ENCODE data around the gene TMEM232.

The TMEM232 gene

DNA sequence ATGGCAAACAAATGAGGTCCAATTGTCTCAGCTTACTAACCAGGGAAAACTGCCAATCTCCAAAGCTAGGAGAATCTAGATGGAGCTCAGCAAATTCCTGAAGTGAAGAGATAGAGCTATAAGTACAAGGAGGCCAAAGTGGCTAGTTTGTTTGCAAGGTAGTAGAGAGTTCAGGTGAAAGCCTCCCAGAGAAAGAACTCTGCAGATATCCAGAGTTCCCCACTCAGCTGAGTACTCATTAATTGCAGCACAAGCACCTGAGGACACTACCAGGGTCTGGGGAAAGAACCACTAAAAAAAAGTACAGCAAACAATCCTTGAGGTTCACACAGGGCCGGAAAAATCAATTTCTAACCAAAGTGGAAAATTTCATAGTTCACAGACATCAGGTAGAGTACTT lies 250.9 kb downstream of the TMEM232 start:
- Histone ChIP-seq H3K36me3 (no peaks in the 10 kb centered on the region), H3K4me1 (ENCODE audit: control insufficient read depth in 1 of 2, insufficient read depth in 1 of 2, low read depth in 1 of 2, low read length in 1 of 2) (no peaks in the 10 kb centered on the region), H3K9me3 (no peaks in the 10 kb centered on the region), H3K27ac (no peak overlapping the region), H3K27me3 (no peaks in the 10 kb centered on the region), H3K4me3 (ENCODE audit: low read depth in 1 of 2, low read length in 1 of 2) (no peak overlapping the region)
- TF ChIP-seq, protein P1, sequence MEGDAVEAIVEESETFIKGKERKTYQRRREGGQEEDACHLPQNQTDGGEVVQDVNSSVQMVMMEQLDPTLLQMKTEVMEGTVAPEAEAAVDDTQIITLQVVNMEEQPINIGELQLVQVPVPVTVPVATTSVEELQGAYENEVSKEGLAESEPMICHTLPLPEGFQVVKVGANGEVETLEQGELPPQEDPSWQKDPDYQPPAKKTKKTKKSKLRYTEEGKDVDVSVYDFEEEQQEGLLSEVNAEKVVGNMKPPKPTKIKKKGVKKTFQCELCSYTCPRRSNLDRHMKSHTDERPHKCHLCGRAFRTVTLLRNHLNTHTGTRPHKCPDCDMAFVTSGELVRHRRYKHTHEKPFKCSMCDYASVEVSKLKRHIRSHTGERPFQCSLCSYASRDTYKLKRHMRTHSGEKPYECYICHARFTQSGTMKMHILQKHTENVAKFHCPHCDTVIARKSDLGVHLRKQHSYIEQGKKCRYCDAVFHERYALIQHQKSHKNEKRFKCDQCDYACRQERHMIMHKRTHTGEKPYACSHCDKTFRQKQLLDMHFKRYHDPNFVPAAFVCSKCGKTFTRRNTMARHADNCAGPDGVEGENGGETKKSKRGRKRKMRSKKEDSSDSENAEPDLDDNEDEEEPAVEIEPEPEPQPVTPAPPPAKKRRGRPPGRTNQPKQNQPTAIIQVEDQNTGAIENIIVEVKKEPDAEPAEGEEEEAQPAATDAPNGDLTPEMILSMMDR (IDR thresholded peaks at IDR 0.05), result no peak

DNA sequence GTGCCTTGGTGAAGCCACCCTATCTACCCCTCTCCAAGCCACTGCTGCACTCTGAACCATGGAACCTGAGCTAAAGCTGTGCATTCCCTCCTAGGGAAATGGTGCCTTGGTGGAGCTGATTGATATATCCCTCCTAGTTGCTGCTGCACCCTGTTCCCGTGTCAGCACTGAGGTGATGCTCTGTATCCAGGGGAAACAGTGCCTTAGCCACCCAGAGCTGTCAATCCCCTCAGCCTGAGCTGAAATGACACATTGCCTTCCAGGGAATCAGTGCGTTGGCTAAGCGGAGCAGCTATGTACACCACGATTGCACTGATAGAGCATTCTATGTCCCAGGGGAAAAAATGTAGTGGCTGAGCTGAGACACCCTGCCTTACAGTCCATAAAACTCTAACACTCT lies 257.0 kb downstream of the TMEM232 start:
- Histone ChIP-seq H3K4me1 (ENCODE audit: control insufficient read depth in 1 of 2, insufficient read depth in 1 of 2, low read depth in 1 of 2, low read length in 1 of 2) (no peaks in the 10 kb centered on the region), H3K27me3 (no peaks in the 10 kb centered on the region), H3K9me3 (no peaks in the 10 kb centered on the region), H3K27ac (no peak overlapping the region), H3K4me3 (ENCODE audit: low read depth in 1 of 2, low read length in 1 of 2) (no peak overlapping the region), H3K36me3 (no peaks in the 10 kb centered on the region)
- TF ChIP-seq, protein P1 (IDR thresholded peaks at IDR 0.05), result no peak

DNA sequence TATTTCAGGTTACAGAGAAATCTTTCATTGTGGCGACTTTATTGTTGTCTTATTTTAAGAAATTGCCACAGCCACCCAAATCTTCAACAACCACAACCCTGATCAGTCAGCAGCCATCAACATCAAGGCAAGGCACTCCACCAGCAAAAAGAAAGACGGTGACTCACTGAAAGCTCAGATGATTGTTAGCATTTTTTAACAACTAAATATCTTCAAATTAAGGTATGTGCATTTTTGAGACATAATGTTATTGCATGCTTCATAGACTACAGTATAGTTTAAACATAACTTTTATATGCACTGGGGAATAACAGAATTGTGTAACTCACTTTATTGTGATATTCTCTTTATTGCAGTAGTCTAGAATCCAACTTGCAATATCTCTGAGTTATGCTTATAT lies 263.4 kb downstream of the TMEM232 start:
- Histone ChIP-seq H3K4me1 (ENCODE audit: control insufficient read depth in 1 of 2, insufficient read depth in 1 of 2, low read depth in 1 of 2, low read length in 1 of 2) (no peaks in the 10 kb centered on the region), H3K36me3 (no peaks in the 10 kb centered on the region), H3K4me3 (ENCODE audit: low read depth in 1 of 2, low read length in 1 of 2) (no peak overlapping the region), H3K27ac (no peak overlapping the region), H3K27me3 (no peaks in the 10 kb centered on the region), H3K9me3 (no peaks in the 10 kb centered on the region)
- TF ChIP-seq, protein P1 (IDR thresholded peaks at IDR 0.05), result no peak

DNA sequence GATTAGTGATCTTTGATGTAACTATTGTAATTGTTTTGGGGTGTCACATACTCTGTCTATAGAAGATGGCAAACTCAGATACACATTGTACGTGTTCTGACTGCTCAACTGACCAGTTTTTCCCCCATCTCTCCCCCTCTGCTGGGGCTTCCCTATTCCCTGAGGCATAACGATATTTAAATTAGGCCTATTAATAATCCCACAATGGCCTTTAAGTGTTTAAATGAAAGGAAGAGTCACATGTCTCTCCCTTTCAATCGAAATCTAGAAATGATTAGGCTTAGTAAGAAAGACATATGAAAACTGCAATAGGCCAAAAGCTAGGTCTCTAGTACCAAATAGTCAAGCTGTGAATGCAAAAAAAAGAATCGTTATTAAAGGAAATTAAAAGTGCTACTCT lies 265.6 kb downstream of the TMEM232 start:
- TF ChIP-seq, protein P1 (IDR thresholded peaks at IDR 0.05), result no peak
- Histone ChIP-seq H3K4me1 (ENCODE audit: control insufficient read depth in 1 of 2, insufficient read depth in 1 of 2, low read depth in 1 of 2, low read length in 1 of 2) (no peaks in the 10 kb centered on the region), H3K27me3 (no peaks in the 10 kb centered on the region), H3K4me3 (ENCODE audit: low read depth in 1 of 2, low read length in 1 of 2) (no peak overlapping the region), H3K9me3 (no peaks in the 10 kb centered on the region), H3K36me3 (no peaks in the 10 kb centered on the region), H3K27ac (no peak overlapping the region)

DNA sequence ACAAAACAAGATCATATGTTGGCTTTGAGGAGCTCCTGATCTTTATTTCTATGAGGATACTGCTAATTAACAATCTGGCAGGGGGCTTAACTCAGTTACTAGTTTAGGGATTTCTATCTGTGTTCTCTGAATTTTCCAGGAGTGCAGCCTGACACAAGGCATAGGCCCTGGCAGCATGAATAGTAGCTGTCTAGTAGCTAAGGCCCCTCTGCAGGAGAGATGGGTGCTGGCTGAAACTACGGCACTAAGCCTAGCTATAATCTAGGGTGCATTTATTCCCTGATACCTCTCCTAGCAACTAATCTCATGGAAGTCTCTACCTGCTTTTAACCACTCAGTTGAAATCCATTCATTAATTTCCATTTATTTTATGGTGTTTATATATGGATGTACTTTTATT lies 268.2 kb downstream of the TMEM232 start:
- TF ChIP-seq, protein P1 (IDR thresholded peaks at IDR 0.05), result no peak
- H3K27me3 ChIP-seq, result no peaks in the 10 kb centered on the region
- H3K27ac ChIP-seq, result no peak overlapping the region
- H3K36me3 ChIP-seq, result no peaks in the 10 kb centered on the region
- no peak overlapping the region for H3K4me3 ChIP-seq (ENCODE audit: low read depth in 1 of 2, low read length in 1 of 2)
- H3K9me3 ChIP-seq, result no peaks in the 10 kb centered on the region
- no peaks in the 10 kb centered on the region for H3K4me1 ChIP-seq (ENCODE audit: control insufficient read depth in 1 of 2, insufficient read depth in 1 of 2, low read depth in 1 of 2, low read length in 1 of 2)

DNA sequence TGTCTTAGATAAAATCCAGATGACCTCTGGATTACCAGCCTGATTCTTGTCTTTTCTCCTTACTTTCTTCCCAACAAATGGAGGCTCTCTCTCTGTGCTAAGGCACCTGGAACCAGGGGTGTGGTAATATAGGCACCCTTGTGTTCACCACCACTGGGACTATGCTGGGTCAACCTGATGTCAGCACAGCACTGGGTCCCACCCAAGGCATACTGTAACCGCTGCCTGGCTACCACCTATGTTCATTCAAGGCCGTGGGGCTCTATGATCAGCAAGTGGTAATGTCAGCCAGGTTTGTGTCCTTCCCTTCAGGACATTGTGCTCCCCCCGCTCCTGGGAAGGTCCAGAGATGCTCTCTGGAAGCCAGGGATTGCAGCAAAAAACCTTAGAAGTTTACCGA lies 283.6 kb downstream of the TMEM232 start:
- TF ChIP-seq, protein P1 (IDR thresholded peaks at IDR 0.05), result no peak
- H3K36me3 ChIP-seq, result no peaks in the 10 kb centered on the region
- no peak overlapping the region for H3K27ac ChIP-seq
- no peak overlapping the region for H3K4me3 ChIP-seq (ENCODE audit: low read depth in 1 of 2, low read length in 1 of 2)
- H3K9me3 ChIP-seq, result no peaks in the 10 kb centered on the region
- H3K4me1 ChIP-seq (ENCODE audit: control insufficient read depth in 1 of 2, insufficient read depth in 1 of 2, low read depth in 1 of 2, low read length in 1 of 2), result no peaks in the 10 kb centered on the region
- H3K27me3 ChIP-seq, result no peaks in the 10 kb centered on the region
